Activated CD4-positive, alpha-beta T cell treated with anti-CD3 and anti-CD28 coated beads, Interleukin-2, amount 50 U/mL, for 16 hours (primary cell): ENCODE measurements around the gene DLG2.
A peak's percentile ranks its signal among the peaks of the same experiment; 100 is the strongest.

Experiments used
- DNase-seq: peaks from one replicate; pipeline ENCODE4 v3.0.0-alpha.2; 2020

The DLG2 gene

GRCh38 chr11:83681906-83682610 is 1945.1 kb downstream of the DLG2 start:
- no peak for DNase-seq

DNA sequence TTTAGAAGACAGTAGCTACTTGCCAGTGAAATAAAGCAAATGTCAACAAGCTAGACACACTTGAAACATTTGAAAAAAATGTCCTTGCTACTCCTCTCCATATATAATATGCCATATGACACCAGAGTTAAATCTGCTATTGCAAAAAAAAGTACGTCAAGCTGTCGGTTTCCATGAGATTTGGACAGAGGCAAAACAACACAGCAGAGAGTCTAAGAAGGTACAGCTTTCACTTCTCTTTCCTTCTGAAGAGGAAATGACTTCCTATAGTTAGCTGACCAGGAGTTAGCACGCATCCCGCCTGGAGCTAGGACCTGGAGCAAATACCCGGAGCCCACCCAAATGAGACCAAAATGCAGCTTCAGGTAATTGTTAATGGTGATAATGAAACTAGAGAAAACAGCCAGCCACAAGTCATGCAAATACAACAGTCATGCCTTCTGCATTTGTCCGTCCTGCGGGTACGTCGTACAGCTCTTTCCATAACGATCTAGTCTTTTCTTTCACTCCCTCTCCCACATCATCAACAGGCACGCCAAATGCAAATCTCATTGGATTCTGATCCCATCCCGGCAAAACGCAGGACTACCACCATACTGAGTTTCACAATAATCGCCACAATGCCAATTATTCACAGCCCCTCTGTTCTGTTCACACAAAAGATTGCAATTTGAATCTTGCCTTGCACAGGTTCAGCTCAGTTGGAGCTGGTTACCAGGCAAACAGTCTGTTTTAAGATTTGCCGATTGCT is 1945.9 kb downstream of the DLG2 start:
- DNase-seq, result no peak

DNA sequence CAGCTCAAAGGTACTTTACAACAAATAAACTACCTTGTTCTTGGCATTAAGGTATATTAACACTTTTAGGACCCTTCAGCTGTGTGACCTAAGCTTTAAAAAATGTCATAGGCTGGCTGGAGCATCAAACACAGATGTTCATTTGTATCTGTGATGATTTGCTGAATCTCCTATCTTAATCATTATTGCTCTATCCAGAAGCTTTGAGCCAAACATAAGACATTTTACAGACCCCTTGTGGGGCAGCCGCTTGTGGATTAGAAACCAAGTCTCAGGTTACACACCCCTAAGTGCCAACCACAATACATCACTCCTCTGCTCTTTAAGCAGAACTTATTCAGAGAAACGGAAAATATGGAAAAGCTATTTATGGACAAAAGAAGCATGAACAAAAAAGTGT is 1946.8 kb downstream of the DLG2 start:
- DNase-seq, result no peak

GRCh38 chr11:83678831-83679584 is 1948.1 kb downstream of the DLG2 start:
- DNase-seq, result no peak

GRCh38 chr11:83677730-83678129 is 1949.4 kb downstream of the DLG2 start:
- DNase-seq, result no peak

GRCh38 chr11:83676056-83676601 is 1951.0 kb downstream of the DLG2 start:
- DNase-seq, result no peak

- DNase-seq, result no peak
Observed at GRCh38 chr11:83674102-83674896, 1952.8 kb downstream of the DLG2 start.

DNA sequence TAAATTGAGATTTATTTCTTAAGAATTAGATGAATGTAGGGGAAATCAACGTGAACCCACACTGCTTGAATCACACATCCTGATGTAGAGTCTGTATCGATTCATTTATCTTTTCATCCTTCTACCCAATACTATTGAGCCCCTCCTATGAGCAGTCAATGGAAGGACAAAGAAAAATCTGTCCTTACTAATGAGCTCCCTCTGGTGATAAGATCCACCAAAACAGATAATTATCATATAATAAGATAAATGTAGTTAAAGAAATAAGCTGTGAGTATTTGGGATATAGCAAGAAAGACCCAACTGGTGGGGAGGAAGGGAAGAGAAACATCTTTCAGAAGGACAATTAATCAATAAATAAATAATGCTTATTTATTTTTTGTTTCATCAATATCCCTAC is 1955.9 kb downstream of the DLG2 start:
- no peak for DNase-seq

DNA sequence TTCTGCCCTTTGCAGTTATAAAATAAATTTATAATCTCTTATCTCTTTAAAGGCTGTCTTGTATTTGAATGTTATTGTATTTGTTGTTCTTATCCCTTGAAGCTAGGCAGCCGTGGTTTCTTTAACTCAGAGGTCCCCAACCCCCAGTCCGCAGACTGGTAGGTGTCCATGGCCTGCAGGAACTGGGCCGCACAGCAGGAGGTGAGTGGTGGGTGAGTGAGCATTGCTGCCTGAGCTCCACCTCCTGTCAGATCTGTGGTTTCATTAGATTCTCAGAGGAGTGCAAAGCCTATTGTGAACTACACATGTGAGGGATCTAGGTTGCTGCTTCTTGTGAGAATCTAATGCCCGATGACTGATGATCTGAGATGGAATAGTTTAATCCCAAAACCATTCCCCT is 1961.0 kb downstream of the DLG2 start:
- DNase-seq, result no peak

- DNase-seq, result no peak
Observed at GRCh38 chr11:83663988-83664387, 1963.2 kb downstream of the DLG2 start.

DNA sequence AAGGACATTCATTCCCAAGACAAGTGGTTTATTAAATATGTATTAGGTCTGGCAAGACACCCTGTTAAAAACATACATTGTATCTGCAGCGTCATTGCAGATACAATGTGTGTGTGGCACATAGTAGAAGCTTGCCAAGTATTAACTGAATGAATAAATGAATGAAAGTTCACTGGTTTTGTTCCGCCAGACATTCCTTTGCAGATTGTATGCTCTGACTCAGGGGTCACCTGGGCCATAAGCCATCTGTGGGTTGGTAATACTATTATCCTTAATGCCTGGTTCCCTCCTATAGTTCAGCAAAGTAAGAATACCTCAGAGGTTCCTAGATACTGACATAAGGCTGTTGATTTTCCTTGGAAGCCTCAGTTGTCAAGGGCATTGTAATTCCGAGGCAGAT is 1963.7 kb downstream of the DLG2 start:
- DNase-seq, result no peak

DNA sequence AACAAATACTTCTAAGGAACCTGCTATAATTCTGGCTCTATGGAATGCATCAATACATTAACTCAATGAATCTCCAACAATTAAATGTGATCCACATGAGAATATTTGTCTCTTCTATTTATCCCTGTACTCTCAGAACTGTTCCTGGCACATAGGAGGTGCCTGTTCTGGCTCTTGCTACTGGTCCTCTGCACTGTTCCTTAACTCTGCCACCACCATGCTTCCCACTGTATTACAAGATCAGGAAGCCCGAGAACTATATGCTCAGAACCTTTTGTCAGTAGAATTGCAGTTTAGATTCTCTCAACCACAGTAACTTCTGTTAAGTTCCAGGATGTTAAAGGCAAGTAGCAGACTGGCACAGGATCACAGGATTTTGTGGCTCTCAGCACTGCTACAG is 1964.7 kb downstream of the DLG2 start:
- no peak for DNase-seq

GRCh38 chr11:83661491-83662350 is 1965.4 kb downstream of the DLG2 start:
- no peak for DNase-seq

- DNase-seq, result no peak
Observed at GRCh38 chr11:83659466-83659865, 1967.7 kb downstream of the DLG2 start.

GRCh38 chr11:83656796-83657330 is 1970.3 kb downstream of the DLG2 start:
- DNase-seq, result no peak

- no peak for DNase-seq
Observed at GRCh38 chr11:83655976-83656375, 1971.2 kb downstream of the DLG2 start.

DNA sequence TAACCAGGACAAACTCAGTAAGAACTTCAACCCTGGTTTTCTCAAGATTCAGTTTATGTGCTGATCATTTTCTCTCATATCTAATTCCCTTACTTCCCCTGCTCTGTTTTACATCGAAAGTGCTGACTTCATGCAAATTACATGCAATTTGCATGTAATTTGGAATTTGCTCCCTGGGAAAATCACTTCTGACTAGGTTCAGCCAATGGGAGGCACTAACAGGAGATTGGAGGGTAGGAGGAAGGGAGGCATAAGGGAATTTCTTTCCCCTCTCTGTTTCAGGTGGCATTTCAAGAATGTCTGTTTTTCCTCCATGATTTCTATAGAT is 1977.7 kb downstream of the DLG2 start:
- no peak for DNase-seq

DNA sequence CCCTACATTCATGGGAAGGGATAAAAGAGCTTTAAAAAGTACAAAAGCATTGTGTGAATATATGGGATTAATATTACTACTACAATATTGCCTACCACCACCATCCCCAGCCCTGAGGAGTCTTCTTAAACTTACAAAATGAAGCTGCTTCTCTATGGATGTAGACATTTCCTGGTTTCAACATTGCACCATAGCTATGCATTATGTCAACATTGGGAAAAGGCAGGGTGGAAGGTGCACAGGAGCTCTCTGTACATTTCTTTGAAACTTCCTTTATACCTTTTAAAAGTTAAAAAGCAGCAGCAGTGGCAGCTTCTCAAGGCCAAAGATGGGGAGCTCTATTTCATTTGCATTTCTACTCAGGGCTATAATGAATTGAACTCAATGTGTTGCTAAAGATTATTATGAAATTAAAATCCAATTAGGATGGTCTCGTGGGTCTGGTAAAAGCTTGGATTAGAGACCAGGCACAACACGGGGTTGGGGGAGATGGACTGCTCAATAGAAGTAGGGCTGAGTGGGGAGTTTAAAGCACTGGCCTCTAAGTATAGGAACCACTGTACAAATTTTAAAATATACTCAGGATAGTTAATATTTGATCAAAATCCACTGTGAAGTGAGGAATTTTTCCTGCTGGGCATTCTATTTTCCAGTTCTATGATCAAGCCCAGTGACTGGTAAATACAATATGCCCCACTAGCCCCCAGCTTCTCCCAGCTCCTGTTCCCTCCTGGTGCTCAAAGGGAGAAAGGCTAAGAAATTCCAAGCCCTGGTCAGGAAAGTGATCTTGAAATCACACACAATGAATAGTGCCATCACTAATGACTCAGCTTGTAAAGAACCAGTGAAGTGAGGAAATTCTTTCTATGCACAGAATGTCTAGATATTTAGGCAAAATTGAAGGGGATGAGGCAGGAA is 1978.3 kb downstream of the DLG2 start:
- DNase-seq, result no peak

GRCh38 chr11:83645561-83645960 is 1981.6 kb downstream of the DLG2 start:
- DNase-seq, result no peak

DNA sequence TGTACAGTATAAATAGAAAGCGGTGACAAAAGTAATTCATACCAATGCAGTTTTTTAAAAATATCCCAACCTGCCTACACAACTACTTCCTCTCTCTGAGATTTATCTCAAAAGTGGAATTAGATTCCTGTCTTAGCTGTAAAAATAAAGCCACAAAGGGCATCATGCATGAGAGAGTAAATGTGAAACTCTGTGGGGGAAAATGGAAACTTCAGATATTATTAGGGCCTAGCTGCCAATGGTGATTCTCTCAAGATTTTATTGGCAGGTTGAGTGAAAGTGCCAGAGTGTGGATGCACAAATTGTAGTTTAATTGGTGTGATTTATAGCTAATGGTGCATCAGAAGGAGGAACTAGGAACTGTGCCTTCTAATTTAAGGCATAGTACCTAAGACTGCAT is 1984.0 kb downstream of the DLG2 start:
- DNase-seq, result peak; percentile 1
